Activated naive CD4-positive, alpha-beta T cell treated with Interleukin-2 at 50 U/mL for 16 hours (primary cell): ENCODE measurements around the gene RPL22.
A peak's percentile ranks its signal among the peaks of the same experiment; 100 is the strongest.

Experiments
- DNase-seq: peaks from one replicate; pipeline ENCODE4 v3.0.0-alpha.2; 2020

The RPL22 gene

GRCh38 chr1:6151291-6151822, 48.0 kb downstream of the RPL22 start:
- DNase-seq, result no peak

- no peak for DNase-seq
These were observed 49.1 kb downstream of the RPL22 start for GRCh38 chr1:6150006-6150938.

- DNase-seq, result no peak
These were observed 49.8 kb downstream of the RPL22 start for GRCh38 chr1:6149597-6149996.

- DNase-seq, result peak; percentile 62
These were observed 50.7 kb downstream of the RPL22 start for GRCh38 chr1:6148497-6149241.

- DNase-seq, result no peak
These were observed 53.5 kb downstream of the RPL22 start for GRCh38 chr1:6145864-6146410.

GRCh38 chr1:6145396-6145750, 54.0 kb downstream of the RPL22 start:
- DNase-seq, result no peak

- no peak for DNase-seq
These were observed 54.6 kb downstream of the RPL22 start for GRCh38 chr1:6144647-6145395.

GRCh38 chr1:6144175-6144574, 55.2 kb downstream of the RPL22 start:
- no peak for DNase-seq

- DNase-seq, result no peak
These were observed 56.0 kb downstream of the RPL22 start for GRCh38 chr1:6143395-6143794.

- DNase-seq, result no peak
These were observed 56.7 kb downstream of the RPL22 start for GRCh38 chr1:6142734-6143133.

GRCh38 chr1:6142036-6142621, 57.3 kb downstream of the RPL22 start:
- no peak for DNase-seq

- DNase-seq, result no peak
These were observed 57.8 kb downstream of the RPL22 start for GRCh38 chr1:6141592-6141991.

- no peak for DNase-seq
These were observed 59.0 kb downstream of the RPL22 start for GRCh38 chr1:6140413-6140812.

- DNase-seq, result no peak
These were observed 61.6 kb downstream of the RPL22 start for GRCh38 chr1:6137758-6138157.

GRCh38 chr1:6136516-6137220, 62.7 kb downstream of the RPL22 start:
- DNase-seq, result no peak
